Caco-2 (cell line): Measurements from ENCODE around the gene ZNF343. TPM values are rescaled to one million over a fixed set of nuclear protein-coding genes. Genes with fewer than 3 reads are reported as not detected.

Experiments
- BruUV-seq: library from RNA; stranded (reverse); fragments of 400-500 nt; replicated peaks from 2 replicates; lab custom pipeline; 2021; lab: Mats Ljungman, UMichigan
- CTCF ChIA-PET: fragments of 300-600 bp; sonication (Branson Sonifier 250); formaldehyde crosslinking; loops from one replicate; lab custom pipeline; 2022; ENCODE audit warnings: antibody characterized with exemption; lab: Charles Lee
- POLR2A ChIA-PET: fragments of 300-600 bp; sonication (Branson Sonifier 250); formaldehyde crosslinking; loops from one replicate; lab custom pipeline; 2022; ENCODE audit warnings: antibody characterized with exemption; lab: Charles Lee
- DNase-seq, 2 experiments: peaks; one replicate each; pipeline versions ENCODE4 v3.0.0 to v3.0.0-alpha.2; 2020 to 2022
- H3K27me3 ChIP-seq: replicated peaks from 2 replicates; pipeline ENCODE4 v1.6.0; 2011; ENCODE audit warnings: low read length; ENCODE audit not compliant: control insufficient read depth, insufficient read depth
- H3K36me3 ChIP-seq: 2 replicates; pipeline ENCODE4 v1.5.1; 2011; ENCODE audit warnings: low read length; ENCODE audit not compliant: control insufficient read depth, insufficient read depth
- H3K4me1 ChIP-seq: fragments of 250-450 bp; sonication (Bioruptor Pico); 2 replicates; pipeline ENCODE4 v1.5.1; 2020; ENCODE audit warnings: mild to moderate bottlenecking
- H3K4me3 ChIP-seq: 2 replicates; pipeline ENCODE4 v1.5.1; 2011; ENCODE audit warnings: low read depth, mild to moderate bottlenecking, control low read depth, low read length
- H3K9me3 ChIP-seq: fragments of 250-450 bp; sonication (Bioruptor Pico); 2 replicates; pipeline ENCODE4 v1.5.1; 2020; ENCODE audit warnings: mild to moderate bottlenecking, moderate library complexity
- H3K27ac Mint-ChIP-seq: one replicate; pipeline ENCODE4 v1.8.0; 2022; ENCODE audit warnings: mixed read lengths; ENCODE audit not compliant: unreplicated experiment
- H3K27me3 Mint-ChIP-seq: one replicate; pipeline ENCODE4 v1.8.0; 2022; ENCODE audit warnings: mixed read lengths; ENCODE audit not compliant: insufficient read depth, unreplicated experiment
- H3K36me3 Mint-ChIP-seq: one replicate; pipeline ENCODE4 v1.8.0; 2022; ENCODE audit warnings: mild to moderate bottlenecking, mixed read lengths; ENCODE audit not compliant: insufficient read depth, unreplicated experiment
- H3K4me1 Mint-ChIP-seq: one replicate; pipeline ENCODE4 v1.8.0; 2022; ENCODE audit warnings: low read depth, mixed read lengths; ENCODE audit not compliant: unreplicated experiment
- H3K4me3 Mint-ChIP-seq: one replicate; pipeline ENCODE4 v1.8.0; 2022; ENCODE audit warnings: mild to moderate bottlenecking, moderate library complexity, mixed read lengths; ENCODE audit not compliant: unreplicated experiment
- H3K9me3 Mint-ChIP-seq: one replicate; pipeline ENCODE4 v1.8.0; 2022; ENCODE audit warnings: mixed read lengths; ENCODE audit not compliant: unreplicated experiment
- CTCF ChIP-seq, 2 experiments: fragments of 200-600 bp in 1 of 2; IDR thresholded peaks; 1 replicate in 1 of 2; 2 replicates in 1 of 2; pipeline versions ENCODE4 v1.5.1 to v1.8.0; 2011 to 2022; ENCODE audit warnings: antibody characterized with exemption in 1 of 2, control low read depth in 1 of 2, inconsistent platforms in 1 of 2, low read depth in 1 of 2, low read length in 1 of 2, mild to moderate bottlenecking in 1 of 2, moderate library complexity in 1 of 2; ENCODE audit not compliant: insufficient read depth in 1 of 2, severe bottlenecking in 1 of 2, unreplicated experiment in 1 of 2
- intact Hi-C: fragments of 100-400 bp; cut with micrococcal nuclease; formaldehyde crosslinking; loops from one replicate; pipeline ENCODE4 v1.10.0; 2022; ENCODE audit not compliant: unreplicated experiment
- total RNA-seq: library from RNA; stranded (reverse); gene quantifications from 2 replicates; pipeline ENCODE4 v1.2.3, GENCODE V29; 2022

Gene ZNF343
- total RNA-seq, 1 experiment from 2014 or later = 11.0 TPM

GRCh38 chr20:2485661-2486060 lies 23.1 kb downstream of the ZNF343 start:
- TF ChIP-seq CTCF (IDR thresholded peaks at IDR 0.05; ENCODE audit: insufficient read depth in 1 of 2, low read depth in 1 of 2, low read length in 1 of 2, severe bottlenecking in 1 of 2, unreplicated experiment in 1 of 2) = no peak
- no TSS peak for BruUV-seq

GRCh38 chr20:2485080-2485479 lies 23.6 kb downstream of the ZNF343 start:
- Mint-ChIP-seq H3K4me3 (no peak overlapping the region), H3K9me3 (no peaks in the 10 kb centered on the region), H3K27me3 (no peaks in the 10 kb centered on the region), H3K4me1 (no peaks in the 10 kb centered on the region), H3K36me3 (peaks cover 13% of the 10 kb centered on the region), H3K27ac (no peak overlapping the region)
- no peak for TF ChIP-seq CTCF (IDR thresholded peaks at IDR 0.05; ENCODE audit: insufficient read depth in 1 of 2, low read depth in 1 of 2, low read length in 1 of 2, severe bottlenecking in 1 of 2, unreplicated experiment in 1 of 2)
- Histone ChIP-seq H3K36me3 (no peaks in the 10 kb centered on the region; the same call in 1 of the 2 replicates), H3K4me3 (no peak overlapping the region), H3K27me3 (no peaks in the 10 kb centered on the region), H3K4me1 (no peaks in the 10 kb centered on the region), H3K9me3 (no peaks in the 10 kb centered on the region)
- ChIA-PET CTCF (no interaction called here), POLR2A (no interaction called here)
- no peak for DNase-seq
- no TSS peak for BruUV-seq
- intact Hi-C loops = no loop called here

More at GRCh38 chr20:2485661-2486060, 23.1 kb downstream of the ZNF343 start:
- H3K36me3 ChIP-seq = no peaks in the 10 kb centered on the region; the same call in 1 of the 2 replicates
- no peak for DNase-seq
- peaks cover 13% of the 10 kb centered on the region for H3K36me3 Mint-ChIP-seq
- no peaks in the 10 kb centered on the region for H3K4me1 ChIP-seq
- no peak overlapping the region for H3K4me3 Mint-ChIP-seq
- no peak overlapping the region for H3K4me3 ChIP-seq
- no peaks in the 10 kb centered on the region for H3K9me3 ChIP-seq
- no peaks in the 10 kb centered on the region for H3K27me3 ChIP-seq
- no peaks in the 10 kb centered on the region for H3K9me3 Mint-ChIP-seq
- CTCF ChIA-PET = no interaction called here
- no peak overlapping the region for H3K27ac Mint-ChIP-seq
- intact Hi-C loops = no loop called here
- POLR2A ChIA-PET = no interaction called here
- H3K27me3 Mint-ChIP-seq = no peaks in the 10 kb centered on the region
- H3K4me1 Mint-ChIP-seq = no peaks in the 10 kb centered on the region

- Mint-ChIP-seq H3K4me3 (no peak overlapping the region), H3K36me3 (peaks cover 6% of the 10 kb centered on the region), H3K4me1 (no peaks in the 10 kb centered on the region), H3K9me3 (no peaks in the 10 kb centered on the region), H3K27ac (no peak overlapping the region), H3K27me3 (no peaks in the 10 kb centered on the region)
- Histone ChIP-seq H3K4me3 (no peak overlapping the region), H3K9me3 (no peaks in the 10 kb centered on the region), H3K27me3 (no peaks in the 10 kb centered on the region), H3K4me1 (no peaks in the 10 kb centered on the region), H3K36me3 (no peaks in the 10 kb centered on the region; the same call in 1 of the 2 replicates)
- intact Hi-C loops = no loop called here
- TF ChIP-seq CTCF (IDR thresholded peaks at IDR 0.05; ENCODE audit: insufficient read depth in 1 of 2, low read depth in 1 of 2, low read length in 1 of 2, severe bottlenecking in 1 of 2, unreplicated experiment in 1 of 2) = no peak
- no peak for DNase-seq
- ChIA-PET CTCF (no interaction called here), POLR2A (interaction anchor here (0.6 kb wide), 1 partner anchor 95 kb away, joined by 8 read pairs; no protein-coding TSS in a partner anchor)
- no TSS peak for BruUV-seq
These were observed 25.2 kb downstream of the ZNF343 start for GRCh38 chr20:2483504-2483903.
